ENCODE measurements around the gene MYOCD.

The MYOCD gene

GRCh38 chr17:12619459-12620199 is 46.1 kb upstream of the MYOCD start:
- Histone ChIP-seq H3K9me2 (replicated peaks; ENCODE audit: control insufficient read depth, low read length) (no peaks in the 10 kb centered on the region), H3K27ac (ENCODE audit: low read depth, low read length) (no peak overlapping the region), H3K4me1 (ENCODE audit: control insufficient read depth, low read length) (no peaks in the 10 kb centered on the region), H3K79me2 (ENCODE audit: control insufficient read depth, low read length) (no peaks in the 10 kb centered on the region), H3K9me3 (ENCODE audit: control insufficient read depth, insufficient read depth, low read length) (no peaks in the 10 kb centered on the region), H3F3A (ENCODE audit: control insufficient read depth, insufficient read depth) (no peaks in the 10 kb centered on the region), H4K20me1 (ENCODE audit: control insufficient read depth, insufficient read depth, low read depth, low read length) (no peaks in the 10 kb centered on the region), H3K4me3 (ENCODE audit: low read length) (no peak overlapping the region), H3K27me3 (ENCODE audit: control insufficient read depth, low read length) (no peaks in the 10 kb centered on the region), H3K4me2 (ENCODE audit: low read length) (no peak overlapping the region), H3K36me3 (ENCODE audit: control insufficient read depth, low read length) (no peaks in the 10 kb centered on the region)
- TF ChIP-seq EZH2phosphoT487 (IDR thresholded peaks at IDR 0.05; ENCODE audit: borderline replicate concordance, low read length) = no peak
- TF ChIP-seq, protein P1, sequence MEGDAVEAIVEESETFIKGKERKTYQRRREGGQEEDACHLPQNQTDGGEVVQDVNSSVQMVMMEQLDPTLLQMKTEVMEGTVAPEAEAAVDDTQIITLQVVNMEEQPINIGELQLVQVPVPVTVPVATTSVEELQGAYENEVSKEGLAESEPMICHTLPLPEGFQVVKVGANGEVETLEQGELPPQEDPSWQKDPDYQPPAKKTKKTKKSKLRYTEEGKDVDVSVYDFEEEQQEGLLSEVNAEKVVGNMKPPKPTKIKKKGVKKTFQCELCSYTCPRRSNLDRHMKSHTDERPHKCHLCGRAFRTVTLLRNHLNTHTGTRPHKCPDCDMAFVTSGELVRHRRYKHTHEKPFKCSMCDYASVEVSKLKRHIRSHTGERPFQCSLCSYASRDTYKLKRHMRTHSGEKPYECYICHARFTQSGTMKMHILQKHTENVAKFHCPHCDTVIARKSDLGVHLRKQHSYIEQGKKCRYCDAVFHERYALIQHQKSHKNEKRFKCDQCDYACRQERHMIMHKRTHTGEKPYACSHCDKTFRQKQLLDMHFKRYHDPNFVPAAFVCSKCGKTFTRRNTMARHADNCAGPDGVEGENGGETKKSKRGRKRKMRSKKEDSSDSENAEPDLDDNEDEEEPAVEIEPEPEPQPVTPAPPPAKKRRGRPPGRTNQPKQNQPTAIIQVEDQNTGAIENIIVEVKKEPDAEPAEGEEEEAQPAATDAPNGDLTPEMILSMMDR (IDR thresholded peaks at IDR 0.05; ENCODE audit: low read depth, low read length, poor library complexity, severe bottlenecking) = no peak

DNA sequence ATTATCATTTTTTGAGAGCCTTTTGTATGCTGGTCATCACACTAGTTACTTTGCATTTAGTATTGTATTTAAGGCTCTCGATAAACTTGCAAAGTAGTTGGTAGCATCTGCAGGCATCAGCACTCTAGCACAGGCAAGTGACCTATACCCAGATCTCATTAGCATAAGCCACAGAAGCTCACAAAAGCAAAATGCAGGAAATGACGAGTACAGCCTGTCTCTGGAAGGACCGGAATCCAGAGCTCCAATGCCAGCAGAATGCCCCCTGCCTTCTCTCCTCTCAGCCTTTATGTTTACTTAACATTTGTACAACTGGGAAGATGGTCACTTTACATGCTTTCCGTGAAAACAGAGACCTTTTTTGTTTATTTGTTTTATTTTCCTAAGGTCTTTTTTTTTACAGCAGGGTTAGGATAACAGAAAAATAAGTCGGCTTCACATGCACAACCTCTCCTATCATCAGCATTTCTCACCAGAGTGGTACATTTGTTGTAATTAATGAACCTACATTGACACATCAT is 45.4 kb upstream of the MYOCD start:
- no peaks in the 10 kb centered on the region for H3K9me3 ChIP-seq (ENCODE audit: control insufficient read depth, insufficient read depth, low read length)
- TF ChIP-seq EZH2phosphoT487 (IDR thresholded peaks at IDR 0.05; ENCODE audit: borderline replicate concordance, low read length) = no peak
- TF ChIP-seq, protein P1 (IDR thresholded peaks at IDR 0.05; ENCODE audit: low read depth, low read length, poor library complexity, severe bottlenecking) = no peak
- no peaks in the 10 kb centered on the region for H3K79me2 ChIP-seq (ENCODE audit: control insufficient read depth, low read length)
- H3K9me2 ChIP-seq (replicated peaks; ENCODE audit: control insufficient read depth, low read length) = no peaks in the 10 kb centered on the region
- no peak overlapping the region for H3K4me2 ChIP-seq (ENCODE audit: low read length)
- H3K27ac ChIP-seq (ENCODE audit: low read depth, low read length) = no peak overlapping the region
- no peaks in the 10 kb centered on the region for H3F3A ChIP-seq (ENCODE audit: control insufficient read depth, insufficient read depth)
- H3K4me1 ChIP-seq (ENCODE audit: control insufficient read depth, low read length) = no peaks in the 10 kb centered on the region
- H3K4me3 ChIP-seq (ENCODE audit: low read length) = no peak overlapping the region
- no peaks in the 10 kb centered on the region for H3K36me3 ChIP-seq (ENCODE audit: control insufficient read depth, low read length)
- H3K27me3 ChIP-seq (ENCODE audit: control insufficient read depth, low read length) = no peaks in the 10 kb centered on the region
- H4K20me1 ChIP-seq (ENCODE audit: control insufficient read depth, insufficient read depth, low read depth, low read length) = no peaks in the 10 kb centered on the region

GRCh38 chr17:12622726-12623125 is 43.0 kb upstream of the MYOCD start:
- Histone ChIP-seq H4K20me1 (ENCODE audit: control insufficient read depth, insufficient read depth, low read depth, low read length) (no peaks in the 10 kb centered on the region), H3K4me1 (ENCODE audit: control insufficient read depth, low read length) (no peaks in the 10 kb centered on the region), H3K27ac (ENCODE audit: low read depth, low read length) (no peak overlapping the region), H3K79me2 (ENCODE audit: control insufficient read depth, low read length) (no peaks in the 10 kb centered on the region), H3K36me3 (ENCODE audit: control insufficient read depth, low read length) (no peaks in the 10 kb centered on the region), H3K4me2 (ENCODE audit: low read length) (no peak overlapping the region), H3K9me2 (replicated peaks; ENCODE audit: control insufficient read depth, low read length) (no peaks in the 10 kb centered on the region), H3F3A (ENCODE audit: control insufficient read depth, insufficient read depth) (no peaks in the 10 kb centered on the region), H3K9me3 (ENCODE audit: control insufficient read depth, insufficient read depth, low read length) (no peaks in the 10 kb centered on the region), H3K27me3 (ENCODE audit: control insufficient read depth, low read length) (no peaks in the 10 kb centered on the region), H3K4me3 (ENCODE audit: low read length) (no peak overlapping the region)
- no peak for TF ChIP-seq EZH2phosphoT487 (IDR thresholded peaks at IDR 0.05; ENCODE audit: borderline replicate concordance, low read length)
- TF ChIP-seq, protein P1 (IDR thresholded peaks at IDR 0.05; ENCODE audit: low read depth, low read length, poor library complexity, severe bottlenecking) = no peak
